Measurements from ENCODE around the gene MTMR11. TPM values are rescaled to one million over a fixed set of nuclear protein-coding genes. Genes with fewer than 3 reads are reported as not detected.
"Not testable (repeated sequence)": the region's sequence is repeated elsewhere in the genome, so short reads cannot be mapped to it uniquely, and the experiment has no call there.

The MTMR11 gene
- total and polyA plus RNA-seq, 4 donors, result 6.9 to 11.2 (median 8.9) TPM

- no peak for ATAC-seq (ENCODE audit: insufficient read depth, low FRiP score)
- 67% methylated on average over 2 of the region's 2 CpGs for WGBS, 2 donors
Measured at GRCh38 chr1:149962736-149963135, 26.1 kb upstream of the MTMR11 start.

GRCh38 chr1:149962039-149962647, 25.5 kb upstream of the MTMR11 start:
- H3K9ac ChIP-seq (ENCODE audit: insufficient read depth in 1 of 2, low read length in 2 of 2), result no peak overlapping the region
- peaks cover 18 to 51% (median 22%) of the 10 kb centered on the region in 4 donors for H3K36me3 ChIP-seq (ENCODE audit: control insufficient read depth in 4 of 4, insufficient read depth in 4 of 4, low read length in 4 of 4)
- peaks cover 0 to 6% (median 0%) of the 10 kb centered on the region in 5 donors for H3K4me1 ChIP-seq (ENCODE audit: control insufficient read depth in 5 of 5, insufficient read depth in 5 of 5, low read length in 5 of 5)
- H3K9me3 ChIP-seq (ENCODE audit: control insufficient read depth in 4 of 4, insufficient read depth in 3 of 4, low read length in 3 of 4), result peaks cover 0 to 9% (median 0%) of the 10 kb centered on the region in 4 donors
- ATAC-seq (ENCODE audit: insufficient read depth, low FRiP score), result peak; percentile 87
- peak; percentile 62 for TF ChIP-seq CTCF (IDR thresholded peaks at IDR 0.05; ENCODE audit: control extremely low read depth, extremely low read depth)
- no peak overlapping the region for H3K4me3 ChIP-seq
- 19 to 23% methylated on average over 3 of the region's 3 CpGs for WGBS, 2 donors
- peak overlapping the region in 1 of 2 donors; percentile 9 for H3K27ac ChIP-seq (ENCODE audit: low read depth in 1 of 2, low read length in 1 of 2)
- peak; percentile 63 to 91 (median 83) for DNase-seq
- no peaks in the 10 kb centered on the region for H3K27me3 ChIP-seq (ENCODE audit: control insufficient read depth in 3 of 3, insufficient read depth in 3 of 3, low read length in 2 of 3)

More at GRCh38 chr1:149962736-149963135, 26.1 kb upstream of the MTMR11 start:
- no peak for TF ChIP-seq CTCF (IDR thresholded peaks at IDR 0.05; ENCODE audit: control extremely low read depth, extremely low read depth)
- DNase-seq, result no peak
- peaks cover 14 to 49% (median 24%) of the 10 kb centered on the region in 4 donors for H3K36me3 ChIP-seq (ENCODE audit: control insufficient read depth in 4 of 4, insufficient read depth in 4 of 4, low read length in 4 of 4)
- no peak overlapping the region for H3K9ac ChIP-seq (ENCODE audit: insufficient read depth in 1 of 2, low read length in 2 of 2)
- H3K27ac ChIP-seq (ENCODE audit: low read depth in 1 of 2, low read length in 1 of 2), result peak overlapping the region in 1 of 2 donors; percentile 33
- no peaks in the 10 kb centered on the region for H3K27me3 ChIP-seq (ENCODE audit: control insufficient read depth in 3 of 3, insufficient read depth in 3 of 3, low read length in 2 of 3)
- H3K4me1 ChIP-seq (ENCODE audit: control insufficient read depth in 5 of 5, insufficient read depth in 5 of 5, low read length in 5 of 5), result peaks cover 0 to 6% (median 0%) of the 10 kb centered on the region in 5 donors
- no peak overlapping the region for H3K4me3 ChIP-seq
- peaks cover 0 to 6% (median 0%) of the 10 kb centered on the region in 4 donors for H3K9me3 ChIP-seq (ENCODE audit: control insufficient read depth in 4 of 4, insufficient read depth in 3 of 4, low read length in 3 of 4)

- not testable (repeated sequence) for H3K9ac ChIP-seq (ENCODE audit: insufficient read depth in 1 of 2, low read length in 2 of 2); H3K9me3 ChIP-seq (ENCODE audit: control insufficient read depth in 4 of 4, insufficient read depth in 3 of 4, low read length in 3 of 4); DNase-seq; H3K27ac ChIP-seq (ENCODE audit: low read depth in 1 of 2, low read length in 1 of 2); H3K4me1 ChIP-seq (ENCODE audit: control insufficient read depth in 5 of 5, insufficient read depth in 5 of 5, low read length in 5 of 5); H3K4me3 ChIP-seq; ATAC-seq (ENCODE audit: insufficient read depth, low FRiP score); H3K27me3 ChIP-seq (ENCODE audit: control insufficient read depth in 3 of 3, insufficient read depth in 3 of 3, low read length in 2 of 3)
- H3K36me3 ChIP-seq (ENCODE audit: control insufficient read depth in 4 of 4, insufficient read depth in 4 of 4, low read length in 4 of 4), result peaks cover 3 to 33% (median 14%) of the 10 kb centered on the region in 4 donors
- WGBS, 2 donors, result 97 to 99% methylated on average over 14 of the region's 14 CpGs
Measured at GRCh38 chr1:149957548-149957947, 20.9 kb upstream of the MTMR11 start.

DNA sequence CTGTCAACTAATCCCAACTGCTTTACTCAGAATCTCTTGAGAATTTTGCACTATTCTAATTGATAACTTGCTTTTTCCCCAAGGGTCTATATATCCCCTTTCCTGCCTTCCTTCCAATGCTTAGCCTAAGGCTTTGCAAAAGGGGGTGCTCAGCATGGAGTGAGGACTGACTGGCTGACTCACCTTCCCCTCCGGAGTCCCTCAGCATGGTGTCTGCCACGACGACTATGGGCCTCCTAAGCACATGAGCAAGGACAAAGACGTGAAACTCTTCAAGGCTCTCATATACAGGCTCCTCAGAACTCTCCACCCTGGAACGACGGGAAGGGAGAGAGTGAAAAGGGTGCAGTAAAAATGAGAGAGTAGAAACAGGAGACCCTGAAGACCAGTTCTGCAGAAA, 13.2 kb upstream of the MTMR11 start:
- 81 to 87% methylated on average over 6 of the region's 6 CpGs for WGBS, 2 donors
- H3K4me3 ChIP-seq, result no peak overlapping the region
- H3K9me3 ChIP-seq (ENCODE audit: control insufficient read depth in 4 of 4, insufficient read depth in 3 of 4, low read length in 3 of 4), result no peaks in the 10 kb centered on the region
- no peak overlapping the region for H3K9ac ChIP-seq (ENCODE audit: insufficient read depth in 1 of 2, low read length in 2 of 2)
- H3K27ac ChIP-seq (ENCODE audit: low read depth in 1 of 2, low read length in 1 of 2), result no peak overlapping the region
- DNase-seq (no peak), ATAC-seq (ENCODE audit: insufficient read depth, low FRiP score) (no peak)
- TF ChIP-seq CTCF (IDR thresholded peaks at IDR 0.05; ENCODE audit: control extremely low read depth, extremely low read depth), result no peak
- no peaks in the 10 kb centered on the region for H3K4me1 ChIP-seq (ENCODE audit: control insufficient read depth in 5 of 5, insufficient read depth in 5 of 5, low read length in 5 of 5)
- no peaks in the 10 kb centered on the region for H3K27me3 ChIP-seq (ENCODE audit: control insufficient read depth in 3 of 3, insufficient read depth in 3 of 3, low read length in 2 of 3)
- H3K36me3 ChIP-seq (ENCODE audit: control insufficient read depth in 4 of 4, insufficient read depth in 4 of 4, low read length in 4 of 4), result peaks cover 12 to 29% (median 16%) of the 10 kb centered on the region in 4 donors
